Measurements from ENCODE around the gene TCFL5.

The TCFL5 gene

GRCh38 chr20:62894261-62894660 is 32.6 kb upstream of the TCFL5 start:
- TF ChIP-seq TAF1 (IDR thresholded peaks at IDR 0.05; ENCODE audit: borderline replicate concordance, insufficient read depth, low read length) (no peak), SIN3A (IDR thresholded peaks at IDR 0.05; ENCODE audit: borderline replicate concordance, insufficient read depth, low read length) (no peak), REST (IDR thresholded peaks at IDR 0.05; ENCODE audit: insufficient read depth in 1 of 2, low read depth in 2 of 2, low read length in 2 of 2) (no peak), FOXP2 (optimal IDR thresholded peaks at IDR 0.05; ENCODE audit: borderline replicate concordance, extremely low read depth, extremely low read length, insufficient read depth) (no peak), POLR2AphosphoS5 (IDR thresholded peaks at IDR 0.05; ENCODE audit: low read depth, low read length) (no peak)

- no peak for TF ChIP-seq REST (IDR thresholded peaks at IDR 0.05; ENCODE audit: insufficient read depth in 1 of 2, low read depth in 2 of 2, low read length in 2 of 2)
- no peak for TF ChIP-seq TAF1 (IDR thresholded peaks at IDR 0.05; ENCODE audit: borderline replicate concordance, insufficient read depth, low read length)
- TF ChIP-seq FOXP2 (optimal IDR thresholded peaks at IDR 0.05; ENCODE audit: borderline replicate concordance, extremely low read depth, extremely low read length, insufficient read depth) = no peak
- TF ChIP-seq POLR2AphosphoS5 (IDR thresholded peaks at IDR 0.05; ENCODE audit: low read depth, low read length) = no peak
- no peak for TF ChIP-seq SIN3A (IDR thresholded peaks at IDR 0.05; ENCODE audit: borderline replicate concordance, insufficient read depth, low read length)
Measured at GRCh38 chr20:62893700-62894099, 32.1 kb upstream of the TCFL5 start.

- TF ChIP-seq FOXP2 (optimal IDR thresholded peaks at IDR 0.05; ENCODE audit: borderline replicate concordance, extremely low read depth, extremely low read length, insufficient read depth) (no peak), REST (IDR thresholded peaks at IDR 0.05; ENCODE audit: insufficient read depth in 1 of 2, low read depth in 2 of 2, low read length in 2 of 2) (no peak), SIN3A (IDR thresholded peaks at IDR 0.05; ENCODE audit: borderline replicate concordance, insufficient read depth, low read length) (no peak), POLR2AphosphoS5 (IDR thresholded peaks at IDR 0.05; ENCODE audit: low read depth, low read length) (no peak), TAF1 (IDR thresholded peaks at IDR 0.05; ENCODE audit: borderline replicate concordance, insufficient read depth, low read length) (no peak)
Measured at GRCh38 chr20:62892348-62893304, 31.0 kb upstream of the TCFL5 start.

GRCh38 chr20:62891111-62891510 is 29.5 kb upstream of the TCFL5 start:
- TF ChIP-seq TAF1 (IDR thresholded peaks at IDR 0.05; ENCODE audit: borderline replicate concordance, insufficient read depth, low read length) (no peak), FOXP2 (optimal IDR thresholded peaks at IDR 0.05; ENCODE audit: borderline replicate concordance, extremely low read depth, extremely low read length, insufficient read depth) (peak; percentile 82)

GRCh38 chr20:62890444-62890843 is 28.8 kb upstream of the TCFL5 start:
- TF ChIP-seq REST (IDR thresholded peaks at IDR 0.05; ENCODE audit: insufficient read depth in 1 of 2, low read depth in 2 of 2, low read length in 2 of 2) = no peak
- TF ChIP-seq TAF1 (IDR thresholded peaks at IDR 0.05; ENCODE audit: borderline replicate concordance, insufficient read depth, low read length) = no peak
- no peak for TF ChIP-seq FOXP2 (optimal IDR thresholded peaks at IDR 0.05; ENCODE audit: borderline replicate concordance, extremely low read depth, extremely low read length, insufficient read depth)
- no peak for TF ChIP-seq POLR2AphosphoS5 (IDR thresholded peaks at IDR 0.05; ENCODE audit: low read depth, low read length)
- TF ChIP-seq SIN3A (IDR thresholded peaks at IDR 0.05; ENCODE audit: borderline replicate concordance, insufficient read depth, low read length) = no peak

Data from PFSK-1 (cell line).